RWPE2 (cell line): Measurements from ENCODE around the gene HTR4.

Experiments
- ATAC-seq: fragments of 200-7000 bp; cut with Tn5 transposase; 3 replicates; pipeline ENCODE4 v1.9.1; 2021; ENCODE audit warnings: low read depth
- DNase-seq: peaks from one replicate; pipeline ENCODE4 v3.0.0-alpha.2; 2020; ENCODE audit warnings: low spot score
- H3K27ac ChIP-seq: fragments of 450-650 bp; 2 replicates; pipeline ENCODE4 v1.5.1; 2017; ENCODE audit warnings: mild to moderate bottlenecking; ENCODE audit not compliant: poor library complexity, severe bottlenecking
- H3K27me3 ChIP-seq: fragments of 250-450 bp; sonication (Bioruptor Pico); 2 replicates; pipeline ENCODE4 v1.5.1; 2021; ENCODE audit warnings: mild to moderate bottlenecking, moderate library complexity; ENCODE audit not compliant: insufficient read depth, poor library complexity, severe bottlenecking
- H3K36me3 ChIP-seq: fragments of 250-450 bp; sonication (Bioruptor Pico); 2 replicates; pipeline ENCODE4 v1.5.1; 2020; ENCODE audit warnings: low read depth, mild to moderate bottlenecking, moderate library complexity
- H3K4me1 ChIP-seq: fragments of 250-450 bp; sonication (Bioruptor Pico); 2 replicates; pipeline ENCODE4 v1.5.1; 2021; ENCODE audit warnings: mild to moderate bottlenecking, moderate library complexity; ENCODE audit not compliant: insufficient read depth, poor library complexity, severe bottlenecking
- H3K4me3 ChIP-seq: fragments of 250-450 bp; sonication (Bioruptor Pico); 2 replicates; pipeline ENCODE4 v1.5.1; 2021; ENCODE audit warnings: mild to moderate bottlenecking, moderate library complexity; ENCODE audit not compliant: severe bottlenecking
- H3K9me3 ChIP-seq: fragments of 250-450 bp; sonication (Bioruptor Pico); 2 replicates; pipeline ENCODE4 v1.5.1; 2021; ENCODE audit warnings: mild to moderate bottlenecking, moderate library complexity; ENCODE audit not compliant: severe bottlenecking
- TF ChIP-seq, protein P1 (sequence below): fragments of 450-650 bp; IDR thresholded peaks from one replicate; pipeline ENCODE4 v1.5.1; 2017; ENCODE audit warnings: mild to moderate bottlenecking, moderate library complexity; ENCODE audit not compliant: poor library complexity, severe bottlenecking

The HTR4 gene

DNA sequence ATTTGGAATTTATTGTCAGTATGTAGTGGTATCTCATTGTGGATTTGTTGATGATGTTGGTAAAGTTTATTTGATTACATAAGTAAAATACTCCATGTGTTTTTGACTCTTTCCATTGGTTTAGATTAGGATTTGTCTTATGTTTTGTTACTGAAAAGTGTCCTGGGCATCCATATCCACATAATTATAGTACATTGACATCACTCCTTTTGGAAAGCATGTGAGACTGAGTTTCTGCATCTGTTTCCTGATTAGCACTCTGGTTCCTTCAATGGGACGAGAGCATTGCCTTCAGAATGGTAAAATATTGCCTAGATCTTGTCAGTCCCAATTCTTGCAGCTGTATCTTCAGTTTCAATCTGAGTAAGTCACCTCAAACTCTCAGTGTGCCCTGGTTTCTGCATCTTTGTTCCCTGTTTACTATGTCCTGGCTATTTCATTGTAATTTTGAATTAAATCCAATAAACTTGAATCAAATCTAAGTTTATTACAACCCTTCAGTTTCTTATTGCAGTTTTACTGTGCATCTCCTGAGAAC, 142.4 kb downstream of the HTR4 start:
- TF ChIP-seq, protein P1, sequence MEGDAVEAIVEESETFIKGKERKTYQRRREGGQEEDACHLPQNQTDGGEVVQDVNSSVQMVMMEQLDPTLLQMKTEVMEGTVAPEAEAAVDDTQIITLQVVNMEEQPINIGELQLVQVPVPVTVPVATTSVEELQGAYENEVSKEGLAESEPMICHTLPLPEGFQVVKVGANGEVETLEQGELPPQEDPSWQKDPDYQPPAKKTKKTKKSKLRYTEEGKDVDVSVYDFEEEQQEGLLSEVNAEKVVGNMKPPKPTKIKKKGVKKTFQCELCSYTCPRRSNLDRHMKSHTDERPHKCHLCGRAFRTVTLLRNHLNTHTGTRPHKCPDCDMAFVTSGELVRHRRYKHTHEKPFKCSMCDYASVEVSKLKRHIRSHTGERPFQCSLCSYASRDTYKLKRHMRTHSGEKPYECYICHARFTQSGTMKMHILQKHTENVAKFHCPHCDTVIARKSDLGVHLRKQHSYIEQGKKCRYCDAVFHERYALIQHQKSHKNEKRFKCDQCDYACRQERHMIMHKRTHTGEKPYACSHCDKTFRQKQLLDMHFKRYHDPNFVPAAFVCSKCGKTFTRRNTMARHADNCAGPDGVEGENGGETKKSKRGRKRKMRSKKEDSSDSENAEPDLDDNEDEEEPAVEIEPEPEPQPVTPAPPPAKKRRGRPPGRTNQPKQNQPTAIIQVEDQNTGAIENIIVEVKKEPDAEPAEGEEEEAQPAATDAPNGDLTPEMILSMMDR, result no peak
- no peak overlapping the region for H3K4me3 ChIP-seq
- DNase-seq (no peak), ATAC-seq (no peak)
- no peak overlapping the region for H3K27ac ChIP-seq
- no peaks in the 10 kb centered on the region for H3K4me1 ChIP-seq
- H3K36me3 ChIP-seq, result no peaks in the 10 kb centered on the region
- H3K9me3 ChIP-seq, result peaks cover 3% of the 10 kb centered on the region
- H3K27me3 ChIP-seq, result no peaks in the 10 kb centered on the region

DNA sequence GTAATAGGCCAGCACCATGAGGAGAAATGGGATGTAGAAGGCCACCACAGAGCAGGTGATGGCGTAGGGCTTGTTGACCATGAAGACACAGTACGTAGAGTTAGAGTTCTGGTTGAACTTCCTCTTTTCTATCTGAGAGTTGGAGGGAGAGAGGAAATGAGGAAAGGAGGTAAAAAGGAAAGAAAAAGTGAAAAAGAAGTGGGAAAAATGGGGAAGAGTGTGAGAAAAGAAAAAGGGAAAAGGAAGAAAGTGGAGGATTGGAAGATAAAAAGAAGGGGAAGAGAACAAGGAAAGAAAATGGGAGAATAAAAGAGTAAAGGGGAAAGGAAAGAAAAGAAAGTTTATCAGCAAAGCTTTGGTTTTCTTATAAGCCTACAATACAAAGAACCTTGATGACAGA, 144.4 kb downstream of the HTR4 start:
- no peaks in the 10 kb centered on the region for H3K4me1 ChIP-seq
- no peak for ATAC-seq
- H3K9me3 ChIP-seq, result no peaks in the 10 kb centered on the region
- no peaks in the 10 kb centered on the region for H3K27me3 ChIP-seq
- TF ChIP-seq, protein P1, result no peak
- H3K36me3 ChIP-seq, result no peaks in the 10 kb centered on the region
- no peak overlapping the region for H3K27ac ChIP-seq
- DNase-seq, result no peak
- H3K4me3 ChIP-seq, result no peak overlapping the region

DNA sequence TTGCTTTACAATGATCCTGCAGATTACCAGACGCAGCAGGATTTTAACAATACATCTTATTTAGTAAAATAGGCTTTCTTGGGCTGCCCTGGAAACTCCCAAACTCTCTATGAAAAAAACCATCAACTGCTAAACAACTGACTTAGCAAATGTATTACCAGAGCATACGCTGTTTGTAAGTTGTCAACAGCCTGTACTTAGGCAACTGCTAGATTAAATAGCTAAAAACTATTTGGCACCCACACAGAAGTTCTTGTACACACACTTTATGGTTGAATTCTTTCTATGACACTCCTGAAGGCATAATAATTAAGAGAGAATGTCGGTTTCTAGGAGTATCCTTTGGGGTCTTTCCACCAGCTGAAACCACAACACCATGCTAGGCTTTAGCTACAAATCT, 146.7 kb downstream of the HTR4 start:
- Histone ChIP-seq H3K4me3 (no peak overlapping the region), H3K27ac (no peak overlapping the region), H3K4me1 (no peaks in the 10 kb centered on the region), H3K9me3 (no peaks in the 10 kb centered on the region), H3K27me3 (no peaks in the 10 kb centered on the region), H3K36me3 (no peaks in the 10 kb centered on the region)
- ATAC-seq (no peak), DNase-seq (no peak)
- TF ChIP-seq, protein P1, result no peak

DNA sequence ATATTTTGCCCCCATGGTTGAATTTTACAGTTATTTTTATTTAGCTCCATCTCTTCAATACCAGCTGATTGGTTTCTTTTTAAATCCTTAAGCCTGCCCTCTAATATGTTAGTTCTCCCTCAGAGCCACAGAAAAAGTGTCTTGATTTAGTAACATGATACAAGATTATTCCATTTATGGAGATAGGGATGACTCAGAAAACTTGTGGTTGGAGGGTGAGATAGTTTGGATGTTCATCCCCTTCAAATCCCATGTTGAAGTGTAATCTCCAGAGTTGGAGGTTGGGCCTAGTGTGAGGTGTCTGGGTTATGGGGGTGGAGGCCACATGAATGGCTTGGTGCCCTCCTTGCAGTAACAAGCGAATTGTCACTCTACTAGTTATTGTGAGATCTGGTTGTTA, 154.9 kb downstream of the HTR4 start:
- ATAC-seq (no peak), DNase-seq (no peak)
- Histone ChIP-seq H3K4me3 (no peak overlapping the region), H3K4me1 (no peaks in the 10 kb centered on the region), H3K36me3 (no peaks in the 10 kb centered on the region), H3K9me3 (no peaks in the 10 kb centered on the region), H3K27ac (no peak overlapping the region), H3K27me3 (peaks cover 6% of the 10 kb centered on the region)
- TF ChIP-seq, protein P1, result no peak

DNA sequence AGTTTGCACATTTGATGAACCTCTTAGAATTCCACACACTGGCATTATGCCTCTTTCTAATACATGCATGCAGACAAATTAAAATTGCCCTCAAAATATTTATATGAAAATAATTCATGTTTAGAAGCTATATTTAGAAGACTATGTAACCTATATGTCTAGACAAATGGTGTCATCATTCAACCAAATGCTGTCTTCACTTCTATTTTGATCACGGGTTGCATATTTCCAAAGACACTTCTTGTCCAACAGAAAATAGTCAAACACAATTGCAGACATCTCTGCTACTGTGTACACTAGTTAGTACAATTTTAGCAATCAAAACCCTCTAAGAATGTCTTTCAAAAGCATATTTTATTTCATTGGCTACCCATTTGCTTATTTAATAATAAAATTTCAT, 156.6 kb downstream of the HTR4 start:
- ATAC-seq, result no peak
- Histone ChIP-seq H3K27me3 (peaks cover 21% of the 10 kb centered on the region), H3K9me3 (no peaks in the 10 kb centered on the region), H3K36me3 (no peaks in the 10 kb centered on the region), H3K27ac (no peak overlapping the region), H3K4me1 (no peaks in the 10 kb centered on the region), H3K4me3 (no peak overlapping the region)
- TF ChIP-seq, protein P1, result no peak
- no peak for DNase-seq
